Measurements from ENCODE around the gene CCDC91.

GRCh38 chr12:28247806-28248205, 57.5 kb downstream of the CCDC91 start:
- TF ChIP-seq SIN3A (IDR thresholded peaks at IDR 0.05; ENCODE audit: borderline replicate concordance, insufficient read depth, low read depth, low read length): no peak
- TF ChIP-seq, protein P1, sequence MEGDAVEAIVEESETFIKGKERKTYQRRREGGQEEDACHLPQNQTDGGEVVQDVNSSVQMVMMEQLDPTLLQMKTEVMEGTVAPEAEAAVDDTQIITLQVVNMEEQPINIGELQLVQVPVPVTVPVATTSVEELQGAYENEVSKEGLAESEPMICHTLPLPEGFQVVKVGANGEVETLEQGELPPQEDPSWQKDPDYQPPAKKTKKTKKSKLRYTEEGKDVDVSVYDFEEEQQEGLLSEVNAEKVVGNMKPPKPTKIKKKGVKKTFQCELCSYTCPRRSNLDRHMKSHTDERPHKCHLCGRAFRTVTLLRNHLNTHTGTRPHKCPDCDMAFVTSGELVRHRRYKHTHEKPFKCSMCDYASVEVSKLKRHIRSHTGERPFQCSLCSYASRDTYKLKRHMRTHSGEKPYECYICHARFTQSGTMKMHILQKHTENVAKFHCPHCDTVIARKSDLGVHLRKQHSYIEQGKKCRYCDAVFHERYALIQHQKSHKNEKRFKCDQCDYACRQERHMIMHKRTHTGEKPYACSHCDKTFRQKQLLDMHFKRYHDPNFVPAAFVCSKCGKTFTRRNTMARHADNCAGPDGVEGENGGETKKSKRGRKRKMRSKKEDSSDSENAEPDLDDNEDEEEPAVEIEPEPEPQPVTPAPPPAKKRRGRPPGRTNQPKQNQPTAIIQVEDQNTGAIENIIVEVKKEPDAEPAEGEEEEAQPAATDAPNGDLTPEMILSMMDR (IDR thresholded peaks at IDR 0.05): no peak
